Forelimb muscle (tissue), 1 donor: ENCODE results near the gene EDRF1. TPM values are rescaled to one million over a fixed set of nuclear protein-coding genes. Genes with fewer than 3 reads are reported as not detected.

Experiments
- DNase-seq: peaks from one replicate; pipeline ENCODE4 v3.0.0-alpha.2; 2013; ENCODE audit warnings: low read depth
- polyA plus RNA-seq: library from polyadenylated mRNA; unstranded; fragments of 120-200 nt; gene quantifications from one replicate; pipeline ENCODE4 v1.2.1, GENCODE V29; 2013; ENCODE audit not compliant: insufficient read length

Gene EDRF1
- polyA plus RNA-seq, 1 donor: 18.7 TPM

- DNase-seq: no peak
These were observed 68.9 kb downstream of the EDRF1 start for GRCh38 chr10:125788156-125789034.

- DNase-seq: no peak
These were observed 73.1 kb downstream of the EDRF1 start for GRCh38 chr10:125792342-125793300.

- no peak for DNase-seq
These were observed 75.6 kb downstream of the EDRF1 start for GRCh38 chr10:125795128-125795527.

- DNase-seq: no peak
These were observed 76.2 kb downstream of the EDRF1 start for GRCh38 chr10:125795637-125796190.

- DNase-seq: no peak
These were observed 77.9 kb downstream of the EDRF1 start for GRCh38 chr10:125797424-125797823.

- DNase-seq: no peak
These were observed 78.6 kb downstream of the EDRF1 start for GRCh38 chr10:125797994-125798662.

GRCh38 chr10:125799451-125800182 is 80.1 kb downstream of the EDRF1 start:
- no peak for DNase-seq

GRCh38 chr10:125801574-125801973 is 82.1 kb downstream of the EDRF1 start:
- DNase-seq: no peak

- no peak for DNase-seq
These were observed 82.6 kb downstream of the EDRF1 start for GRCh38 chr10:125802131-125802530.

- DNase-seq: no peak
These were observed 83.2 kb downstream of the EDRF1 start for GRCh38 chr10:125802739-125803138.

GRCh38 chr10:125808047-125808446 is 88.5 kb downstream of the EDRF1 start:
- DNase-seq: no peak

GRCh38 chr10:125811251-125811650 is 91.7 kb downstream of the EDRF1 start:
- DNase-seq: no peak

GRCh38 chr10:125812128-125812750 is 92.7 kb downstream of the EDRF1 start:
- no peak for DNase-seq

Other genes with a start within 250 kb of the EDRF1 start
- not detected for gene TEX36, start 36.5 kb upstream of the EDRF1 start, polyA plus RNA-seq
- gene MMP21, start 56.1 kb downstream of the EDRF1 start, polyA plus RNA-seq: 0.40 TPM
- gene UROS, start 103.5 kb downstream of the EDRF1 start, polyA plus RNA-seq: 60.3 TPM
- 53.3 TPM for gene BCCIP, start 103.8 kb downstream of the EDRF1 start, polyA plus RNA-seq
- gene DHX32, start 161.6 kb downstream of the EDRF1 start, polyA plus RNA-seq: 19.9 TPM
- gene FANK1, start 176.9 kb downstream of the EDRF1 start, polyA plus RNA-seq: 0.71 TPM